ENCODE measurements around the gene CLIC1. TPM values are rescaled to one million over a fixed set of nuclear protein-coding genes. Genes with fewer than 3 reads are reported as not detected.

The CLIC1 gene
- total and polyA plus RNA-seq, 2 donors from 2014 or later, result 456 to 489 TPM

- no peaks in the 10 kb centered on the region for H3K9me3 ChIP-seq (ENCODE audit: control insufficient read depth in 2 of 3, insufficient read depth in 1 of 3, low read length in 3 of 3)
- no peak for DNase-seq
Observed at GRCh38 chr6:31718265-31718664, 18.1 kb downstream of the CLIC1 start.

GRCh38 chr6:31717499-31718222 is 18.7 kb downstream of the CLIC1 start:
- Histone ChIP-seq H3K9me3 (ENCODE audit: control insufficient read depth in 2 of 3, insufficient read depth in 1 of 3, low read length in 3 of 3) (no peaks in the 10 kb centered on the region), H3K4me1 (ENCODE audit: control insufficient read depth in 2 of 3, insufficient read depth in 2 of 3, low read depth in 1 of 3, low read length in 3 of 3) (no peaks in the 10 kb centered on the region), H3K27ac (ENCODE audit: low read depth in 2 of 2, low read length in 2 of 2) (no peak overlapping the region), H3K9ac (ENCODE audit: low read length in 3 of 3) (no peak overlapping the region), H3K36me3 (ENCODE audit: control insufficient read depth in 2 of 3, insufficient read depth in 3 of 3, low read length in 3 of 3) (no peaks in the 10 kb centered on the region), H3K27me3 (ENCODE audit: control insufficient read depth, insufficient read depth, low read length) (no peaks in the 10 kb centered on the region), H3K4me3 (ENCODE audit: low read length in 3 of 3) (no peak overlapping the region)
- intact Hi-C loops (cut with DNase I), result no loop called here
- TF ChIP-seq CTCF (IDR thresholded peaks at IDR 0.05; ENCODE audit: borderline replicate concordance, extremely low read depth, insufficient read depth), result no peak
- peak in 2 of 5 donors; percentile 43 to 47 for DNase-seq
- no peak for FAIRE-seq

More at GRCh38 chr6:31718265-31718664, 18.1 kb downstream of the CLIC1 start:
- H3K9ac ChIP-seq (ENCODE audit: low read length in 3 of 3), result no peak overlapping the region
- intact Hi-C loops (cut with DNase I), result no loop called here
- no peak overlapping the region for H3K4me3 ChIP-seq (ENCODE audit: low read length in 3 of 3)
- no peaks in the 10 kb centered on the region for H3K36me3 ChIP-seq (ENCODE audit: control insufficient read depth in 2 of 3, insufficient read depth in 3 of 3, low read length in 3 of 3)
- H3K4me1 ChIP-seq (ENCODE audit: control insufficient read depth in 2 of 3, insufficient read depth in 2 of 3, low read depth in 1 of 3, low read length in 3 of 3), result no peaks in the 10 kb centered on the region
- no peak overlapping the region for H3K27ac ChIP-seq (ENCODE audit: low read depth in 2 of 2, low read length in 2 of 2)
- no peaks in the 10 kb centered on the region for H3K27me3 ChIP-seq (ENCODE audit: control insufficient read depth, insufficient read depth, low read length)
- TF ChIP-seq CTCF (IDR thresholded peaks at IDR 0.05; ENCODE audit: borderline replicate concordance, extremely low read depth, insufficient read depth), result no peak
- no peak for FAIRE-seq

GRCh38 chr6:31715022-31715958 is 21.0 kb downstream of the CLIC1 start, which contains the start of gene LY6G6D:
Gene LY6G6D (plus strand): TSS chr6:31715348. CDS start chr6:31715356, 8 bp downstream.
- H3K4me3 ChIP-seq (ENCODE audit: low read length in 3 of 3), result no peak within 1 kb of the TSS
- FAIRE-seq, result no peak
- H3K4me1 ChIP-seq (ENCODE audit: control insufficient read depth in 2 of 3, insufficient read depth in 2 of 3, low read depth in 1 of 3, low read length in 3 of 3), result no peaks in the 10 kb centered on the region
- no peak within 1 kb of the TSS for H3K27ac ChIP-seq (ENCODE audit: low read depth in 2 of 2, low read length in 2 of 2)
- no peaks in the 10 kb centered on the region for H3K9me3 ChIP-seq (ENCODE audit: control insufficient read depth in 2 of 3, insufficient read depth in 1 of 3, low read length in 3 of 3)
- H3K36me3 ChIP-seq (ENCODE audit: control insufficient read depth in 2 of 3, insufficient read depth in 3 of 3, low read length in 3 of 3), result no peaks in the 10 kb centered on the region
- no peak for DNase-seq
- no peaks in the 10 kb centered on the region for H3K27me3 ChIP-seq (ENCODE audit: control insufficient read depth, insufficient read depth, low read length)
- no peak within 1 kb of the TSS for H3K9ac ChIP-seq (ENCODE audit: low read length in 3 of 3)
- intact Hi-C loops (cut with DNase I), result no loop called here
- no peak for TF ChIP-seq CTCF (IDR thresholded peaks at IDR 0.05; ENCODE audit: borderline replicate concordance, extremely low read depth, insufficient read depth)
